ENCODE data around the gene TBC1D22A.

DNA sequence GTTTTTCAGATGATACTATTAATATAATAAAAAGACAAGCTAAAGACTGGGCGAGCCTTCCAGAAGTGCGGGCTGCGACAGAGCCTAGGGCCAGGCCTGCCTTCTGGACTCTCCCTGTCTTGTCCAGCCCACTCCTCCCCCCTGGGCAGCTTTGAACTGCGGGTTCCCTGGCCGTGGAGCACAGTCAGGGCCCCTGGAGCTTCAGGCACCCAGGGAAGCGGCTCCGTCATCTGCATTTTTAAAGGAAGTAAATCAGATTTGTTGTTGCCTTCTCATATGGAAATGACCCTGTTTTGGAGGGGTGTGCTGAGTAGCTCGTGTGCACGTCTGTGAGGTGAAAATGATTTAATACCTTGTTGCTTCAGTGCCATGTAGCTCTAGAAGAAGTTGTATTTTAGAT is 265.3 kb downstream of the TBC1D22A start:
- no peak for TF ChIP-seq CTCF (IDR thresholded peaks at IDR 0.05)
- no peak for TF ChIP-seq POLR2AphosphoS5 (IDR thresholded peaks at IDR 0.05; ENCODE audit: low read depth, low read length)
- TF ChIP-seq RFX5 (IDR thresholded peaks at IDR 0.05; ENCODE audit: low read length) = no peak
- TF ChIP-seq RAD21 (IDR thresholded peaks at IDR 0.05; ENCODE audit: low read length) = no peak
- TF ChIP-seq, protein P1, sequence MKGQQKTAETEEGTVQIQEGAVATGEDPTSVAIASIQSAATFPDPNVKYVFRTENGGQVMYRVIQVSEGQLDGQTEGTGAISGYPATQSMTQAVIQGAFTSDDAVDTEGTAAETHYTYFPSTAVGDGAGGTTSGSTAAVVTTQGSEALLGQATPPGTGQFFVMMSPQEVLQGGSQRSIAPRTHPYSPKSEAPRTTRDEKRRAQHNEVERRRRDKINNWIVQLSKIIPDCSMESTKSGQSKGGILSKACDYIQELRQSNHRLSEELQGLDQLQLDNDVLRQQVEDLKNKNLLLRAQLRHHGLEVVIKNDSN (IDR thresholded peaks at IDR 0.05; ENCODE audit: borderline replicate concordance, low read depth) = no peak
- TF ChIP-seq YY1 (IDR thresholded peaks at IDR 0.05; ENCODE audit: low read depth) = no peak
- TF ChIP-seq CHD2 (IDR thresholded peaks at IDR 0.05; ENCODE audit: low read length, partially characterized antibody) = no peak
- TF ChIP-seq, protein P2, sequence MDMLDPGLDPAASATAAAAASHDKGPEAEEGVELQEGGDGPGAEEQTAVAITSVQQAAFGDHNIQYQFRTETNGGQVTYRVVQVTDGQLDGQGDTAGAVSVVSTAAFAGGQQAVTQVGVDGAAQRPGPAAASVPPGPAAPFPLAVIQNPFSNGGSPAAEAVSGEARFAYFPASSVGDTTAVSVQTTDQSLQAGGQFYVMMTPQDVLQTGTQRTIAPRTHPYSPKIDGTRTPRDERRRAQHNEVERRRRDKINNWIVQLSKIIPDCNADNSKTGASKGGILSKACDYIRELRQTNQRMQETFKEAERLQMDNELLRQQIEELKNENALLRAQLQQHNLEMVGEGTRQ (IDR thresholded peaks at IDR 0.05; ENCODE audit: borderline replicate concordance, low read depth, low read length) = no peak
- no peak for TF ChIP-seq ZBTB33 (IDR thresholded peaks at IDR 0.05; ENCODE audit: borderline replicate concordance, low read depth)
